A549 (cell line): Measurements from ENCODE around the gene RASGRF1. TPM values are rescaled to one million over a fixed set of nuclear protein-coding genes. Genes with fewer than 3 reads are reported as not detected.

Source experiments
- ATAC-seq, 2 experiments: fragments of 200-7000 bp in 1 of 2; fragments of >200 bp in 1 of 2; cut with Nextera tagmentation in 1 of 2; cut with Tn5 transposase in 1 of 2; 3 replicates each; pipeline versions ENCODE4 v1.8.0 to v1.9.1; 2018 to 2020; ENCODE audit warnings: mild to moderate bottlenecking in 1 of 2, moderate library complexity in 1 of 2
- CTCF ChIA-PET: fragments of 300-600 bp; sonication (Branson Sonifier 250); formaldehyde crosslinking; extraction: SDS; loops from one replicate; lab custom pipeline; 2021; ENCODE audit warnings: antibody characterized with exemption, inconsistent platforms; lab: Yijun Ruan, JAX
- POLR2A ChIA-PET: fragments of 350-600 bp; formaldehyde crosslinking; extraction: SDS; loops from one replicate; lab custom pipeline; 2021; ENCODE audit warnings: antibody characterized with exemption, inconsistent platforms; lab: Yijun Ruan, JAX
- DNase-seq, 2 experiments: peaks; one replicate each; pipeline versions ENCODE4 v3.0.0 to v3.0.0-alpha.2; 2011 to 2016; ENCODE audit warnings: low read depth in 1 of 2, low spot score in 1 of 2
- FAIRE-seq: peaks from 2 replicates; lab custom pipeline; 2011; peaks lifted over from hg19 to GRCh38; lab: Jason Lieb, UNC
- H3K27ac ChIP-seq, 2 experiments: fragments of >200 bp; sonication (Bioruptor Twin); formaldehyde crosslinking; 3 replicates each; pipeline ENCODE4 v1.5.1; 2016 to 2017
- H3K4me1 ChIP-seq: fragments of >200 bp; sonication (Bioruptor Twin); formaldehyde crosslinking; 3 replicates; pipeline ENCODE4 v1.6.1; 2016
- H3K4me2 ChIP-seq: fragments of >200 bp; sonication (Bioruptor Twin); formaldehyde crosslinking; 3 replicates; pipeline ENCODE4 v1.6.1; 2016
- H3K4me3 ChIP-seq: fragments of >200 bp; sonication (Bioruptor Twin); formaldehyde crosslinking; 3 replicates; pipeline ENCODE4 v1.5.1; 2016
- H3K9me3 ChIP-seq: fragments of >200 bp; sonication (Bioruptor Twin); formaldehyde crosslinking; 3 replicates; pipeline ENCODE4 v1.6.1; 2016
- CBX8 ChIP-seq: fragments of 200-600 bp; sonication (generic); IDR thresholded peaks from 2 replicates; pipeline ENCODE4 v1.6.1; 2016
- FOXS1 ChIP-seq: fragments of 250-450 bp; sonication (Bioruptor Pico); IDR thresholded peaks from 2 replicates; pipeline ENCODE4 v1.5.0; 2020; ENCODE audit warnings: mild to moderate bottlenecking, moderate library complexity
- JUNB ChIP-seq: fragments of >200 bp; sonication (Bioruptor Twin); formaldehyde crosslinking; IDR thresholded peaks from 2 replicates; pipeline ENCODE4 v1.6.1; 2016
- KDM5A ChIP-seq: fragments of 200-600 bp; sonication (generic); IDR thresholded peaks from 2 replicates; pipeline ENCODE4 v1.6.1; 2016; ENCODE audit warnings: antibody characterized with exemption, mild to moderate bottlenecking
- MAZ ChIP-seq: fragments of 150-350 bp; IDR thresholded peaks from 2 replicates; pipeline ENCODE4 v1.6.1; 2014; ENCODE audit warnings: antibody characterized with exemption, low read depth, low read length, borderline replicate concordance
- NFE2L2 ChIP-seq: fragments of 150-350 bp; conservative IDR thresholded peaks from 2 replicates; pipeline ENCODE4 v1.6.1; 2014; ENCODE audit warnings: low read length
- NR3C1 ChIP-seq: fragments of >200 bp; sonication (Bioruptor Twin); formaldehyde crosslinking; IDR thresholded peaks from 3 replicates; pipeline ENCODE4 v1.6.1; 2017
- POLR2AphosphoS2 ChIP-seq: conservative IDR thresholded peaks from 2 replicates; pipeline ENCODE4 v1.6.1; 2012; ENCODE audit warnings: low read length, improper control_type of control experiment, inconsistent platforms
- RCOR1 ChIP-seq: fragments of 150-350 bp; IDR thresholded peaks from 2 replicates; pipeline ENCODE4 v1.6.1; 2014; ENCODE audit warnings: antibody characterized with exemption, low read length, low read depth
- TP53 ChIP-seq: fragments of 250-450 bp; sonication (Bioruptor Pico); IDR thresholded peaks from 2 replicates; pipeline ENCODE4 v1.5.0; 2021; ENCODE audit warnings: mild to moderate bottlenecking, moderate library complexity
- USF2 ChIP-seq: fragments of 450-650 bp; IDR thresholded peaks from 2 replicates; pipeline ENCODE4 v1.6.1; 2014; ENCODE audit warnings: antibody characterized with exemption
- ZC3H11A ChIP-seq: fragments of 450-650 bp; IDR thresholded peaks from 2 replicates; pipeline ENCODE4 v1.6.1; 2014; ENCODE audit warnings: antibody characterized with exemption, mild to moderate bottlenecking
- ZNF302 ChIP-seq: fragments of 250-450 bp; sonication (Bioruptor Pico); IDR thresholded peaks from 2 replicates; pipeline ENCODE4 v1.9.0; 2021; ENCODE audit warnings: inconsistent platforms, mild to moderate bottlenecking, moderate library complexity
- ZSCAN20 ChIP-seq: fragments of 250-450 bp; sonication (Bioruptor Pico); IDR thresholded peaks from 2 replicates; pipeline ENCODE4 v1.8.0; 2022; ENCODE audit warnings: mild to moderate bottlenecking, moderate library complexity
- WGBS: methylation state at CpG from one replicate; pipeline ENCODE4 v1.1.6; 2017; ENCODE audit errors: missing lambda C conversion rate; 5-methylcytosine and 5-hydroxymethylcytosine counted together
- polyA plus RNA-seq, 4 experiments: library from polyadenylated mRNA; depleted of rRNA in 3 of 4; stranded (reverse); fragments of >200 nt; fragmentation: RNase III in 1 of 4; extraction: RNeasy Plus Mini Kit Qiagen cat#74134 plus additional on column Dnase treatment in 1 of 4; gene quantifications; 2 replicates in 3 of 4; 3 replicates in 1 of 4; pipeline ENCODE4 v1.2.3, GENCODE V29; 2011 to 2017
- TF ChIP-seq, protein P1 (sequence below): fragments of 150-350 bp; IDR thresholded peaks from 2 replicates; pipeline ENCODE4 v1.6.1; 2014; ENCODE audit warnings: low read depth, mild to moderate bottlenecking, low read length
- TF ChIP-seq, protein P2 (sequence below): fragments of 200-600 bp; sonication (generic); IDR thresholded peaks from 2 replicates; pipeline ENCODE4 v1.6.1; 2016; ENCODE audit warnings: antibody characterized with exemption, mild to moderate bottlenecking, moderate library complexity
- TF ChIP-seq, protein P3 (sequence below): fragments of 250-450 bp; sonication (Bioruptor Pico); IDR thresholded peaks from 2 replicates; pipeline ENCODE4 v1.5.0; 2020; ENCODE audit warnings: low read depth, mild to moderate bottlenecking, moderate library complexity
- TF ChIP-seq, protein P4 (sequence below): fragments of >200 bp; sonication (Bioruptor Twin); formaldehyde crosslinking; IDR thresholded peaks from 3 replicates; pipeline ENCODE4 v1.5.1; 2016

RASGRF1 gene
- polyA plus RNA-seq, 2 of the 4 experiments (the other 2 are of a cell fraction) = 0.13 to 0.21 TPM

DNA sequence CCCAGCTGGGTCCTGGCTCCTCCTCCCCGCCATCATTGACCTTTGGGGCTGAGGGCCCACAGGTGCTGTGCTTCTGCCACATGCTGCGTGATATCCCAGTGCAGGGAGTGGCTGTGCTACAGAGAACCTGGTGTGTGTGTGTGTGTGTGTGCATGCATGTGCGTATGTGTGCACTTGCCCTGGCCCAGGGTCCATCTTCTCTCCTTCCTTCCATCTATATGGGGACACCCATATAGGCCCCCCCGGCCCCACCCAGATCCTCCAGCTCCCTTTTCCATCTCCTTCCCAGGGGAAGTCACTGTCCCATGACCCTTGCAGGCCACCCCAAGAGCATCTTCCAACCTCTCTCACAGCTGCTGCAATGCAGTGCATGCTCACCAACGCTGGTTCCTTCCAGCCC lies 12.6 kb downstream of the RASGRF1 start:
- no peak overlapping the region for H3K27ac ChIP-seq
- ChIA-PET CTCF (no interaction called here), POLR2A (no interaction called here)
- H3K4me2 ChIP-seq = no peak overlapping the region
- no peak for FAIRE-seq
- no peak for ATAC-seq
- 52% methylated on average over 5 of the region's 5 CpGs for WGBS
- no peaks in the 10 kb centered on the region for H3K9me3 ChIP-seq
- no peaks in the 10 kb centered on the region for H3K4me1 ChIP-seq
- no peak overlapping the region for H3K4me3 ChIP-seq
- TF ChIP-seq FOXS1 (CRISPR knock-in tag) = no peak
- DNase-seq = no peak

- DNase-seq (no peak), ATAC-seq (no peak)
- WGBS = 12% methylated on average over 6 of the region's 6 CpGs
- Histone ChIP-seq H3K4me3 (no peak overlapping the region), H3K4me1 (no peaks in the 10 kb centered on the region), H3K27ac (no peak overlapping the region), H3K4me2 (no peak overlapping the region)
- CTCF ChIA-PET = interaction anchor here (0.7 to 1.8 kb wide), 2 partner anchors 10 to 13 kb away, joined by 3 to 5 read pairs; no protein-coding TSS in a partner anchor
- TF ChIP-seq POLR2AphosphoS2 (no peak), CBX8 (no peak), NR3C1 (no peak), TP53 (CRISPR knock-in tag) (no peak), ZSCAN20 (no peak), ZC3H11A (no peak), MAZ (no peak), RCOR1 (no peak), ZNF302 (CRISPR knock-in tag) (no peak), KDM5A (no peak), JUNB (no peak), NFE2L2 (no peak), USF2 (no peak)
- TF ChIP-seq, protein P1, sequence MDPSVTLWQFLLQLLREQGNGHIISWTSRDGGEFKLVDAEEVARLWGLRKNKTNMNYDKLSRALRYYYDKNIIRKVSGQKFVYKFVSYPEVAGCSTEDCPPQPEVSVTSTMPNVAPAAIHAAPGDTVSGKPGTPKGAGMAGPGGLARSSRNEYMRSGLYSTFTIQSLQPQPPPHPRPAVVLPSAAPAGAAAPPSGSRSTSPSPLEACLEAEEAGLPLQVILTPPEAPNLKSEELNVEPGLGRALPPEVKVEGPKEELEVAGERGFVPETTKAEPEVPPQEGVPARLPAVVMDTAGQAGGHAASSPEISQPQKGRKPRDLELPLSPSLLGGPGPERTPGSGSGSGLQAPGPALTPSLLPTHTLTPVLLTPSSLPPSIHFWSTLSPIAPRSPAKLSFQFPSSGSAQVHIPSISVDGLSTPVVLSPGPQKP = no peak
- TF ChIP-seq, protein P2, sequence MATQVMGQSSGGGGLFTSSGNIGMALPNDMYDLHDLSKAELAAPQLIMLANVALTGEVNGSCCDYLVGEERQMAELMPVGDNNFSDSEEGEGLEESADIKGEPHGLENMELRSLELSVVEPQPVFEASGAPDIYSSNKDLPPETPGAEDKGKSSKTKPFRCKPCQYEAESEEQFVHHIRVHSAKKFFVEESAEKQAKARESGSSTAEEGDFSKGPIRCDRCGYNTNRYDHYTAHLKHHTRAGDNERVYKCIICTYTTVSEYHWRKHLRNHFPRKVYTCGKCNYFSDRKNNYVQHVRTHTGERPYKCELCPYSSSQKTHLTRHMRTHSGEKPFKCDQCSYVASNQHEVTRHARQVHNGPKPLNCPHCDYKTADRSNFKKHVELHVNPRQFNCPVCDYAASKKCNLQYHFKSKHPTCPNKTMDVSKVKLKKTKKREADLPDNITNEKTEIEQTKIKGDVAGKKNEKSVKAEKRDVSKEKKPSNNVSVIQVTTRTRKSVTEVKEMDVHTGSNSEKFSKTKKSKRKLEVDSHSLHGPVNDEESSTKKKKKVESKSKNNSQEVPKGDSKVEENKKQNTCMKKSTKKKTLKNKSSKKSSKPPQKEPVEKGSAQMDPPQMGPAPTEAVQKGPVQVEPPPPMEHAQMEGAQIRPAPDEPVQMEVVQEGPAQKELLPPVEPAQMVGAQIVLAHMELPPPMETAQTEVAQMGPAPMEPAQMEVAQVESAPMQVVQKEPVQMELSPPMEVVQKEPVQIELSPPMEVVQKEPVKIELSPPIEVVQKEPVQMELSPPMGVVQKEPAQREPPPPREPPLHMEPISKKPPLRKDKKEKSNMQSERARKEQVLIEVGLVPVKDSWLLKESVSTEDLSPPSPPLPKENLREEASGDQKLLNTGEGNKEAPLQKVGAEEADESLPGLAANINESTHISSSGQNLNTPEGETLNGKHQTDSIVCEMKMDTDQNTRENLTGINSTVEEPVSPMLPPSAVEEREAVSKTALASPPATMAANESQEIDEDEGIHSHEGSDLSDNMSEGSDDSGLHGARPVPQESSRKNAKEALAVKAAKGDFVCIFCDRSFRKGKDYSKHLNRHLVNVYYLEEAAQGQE = no peak
- TF ChIP-seq, protein P3, sequence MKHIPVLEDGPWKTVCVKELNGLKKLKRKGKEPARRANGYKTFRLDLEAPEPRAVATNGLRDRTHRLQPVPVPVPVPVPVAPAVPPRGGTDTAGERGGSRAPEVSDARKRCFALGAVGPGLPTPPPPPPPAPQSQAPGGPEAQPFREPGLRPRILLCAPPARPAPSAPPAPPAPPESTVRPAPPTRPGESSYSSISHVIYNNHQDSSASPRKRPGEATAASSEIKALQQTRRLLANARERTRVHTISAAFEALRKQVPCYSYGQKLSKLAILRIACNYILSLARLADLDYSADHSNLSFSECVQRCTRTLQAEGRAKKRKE (CRISPR knock-in tag) = no peak
- TF ChIP-seq, protein P4, sequence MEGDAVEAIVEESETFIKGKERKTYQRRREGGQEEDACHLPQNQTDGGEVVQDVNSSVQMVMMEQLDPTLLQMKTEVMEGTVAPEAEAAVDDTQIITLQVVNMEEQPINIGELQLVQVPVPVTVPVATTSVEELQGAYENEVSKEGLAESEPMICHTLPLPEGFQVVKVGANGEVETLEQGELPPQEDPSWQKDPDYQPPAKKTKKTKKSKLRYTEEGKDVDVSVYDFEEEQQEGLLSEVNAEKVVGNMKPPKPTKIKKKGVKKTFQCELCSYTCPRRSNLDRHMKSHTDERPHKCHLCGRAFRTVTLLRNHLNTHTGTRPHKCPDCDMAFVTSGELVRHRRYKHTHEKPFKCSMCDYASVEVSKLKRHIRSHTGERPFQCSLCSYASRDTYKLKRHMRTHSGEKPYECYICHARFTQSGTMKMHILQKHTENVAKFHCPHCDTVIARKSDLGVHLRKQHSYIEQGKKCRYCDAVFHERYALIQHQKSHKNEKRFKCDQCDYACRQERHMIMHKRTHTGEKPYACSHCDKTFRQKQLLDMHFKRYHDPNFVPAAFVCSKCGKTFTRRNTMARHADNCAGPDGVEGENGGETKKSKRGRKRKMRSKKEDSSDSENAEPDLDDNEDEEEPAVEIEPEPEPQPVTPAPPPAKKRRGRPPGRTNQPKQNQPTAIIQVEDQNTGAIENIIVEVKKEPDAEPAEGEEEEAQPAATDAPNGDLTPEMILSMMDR = no peak
- TF ChIP-seq, all 56 proteins: peak for 0
- H3K9me3 ChIP-seq = no peaks in the 10 kb centered on the region
- POLR2A ChIA-PET = no interaction called here
- no peak for FAIRE-seq
These were observed 13.9 kb downstream of the RASGRF1 start for GRCh38 chr15:79076661-79077060.
